NK-92 (cell line): ENCODE data around the gene DIAPH3.

Source experiments
- DNase-seq: peaks from one replicate; lab custom pipeline; 2025; ENCODE audit not compliant: unreplicated experiment; lab: John Stamatoyannopoulos, UW

The DIAPH3 gene

GRCh38 chr13:59970847-59971246, 192.9 kb downstream of the DIAPH3 start:
- no peak for DNase-seq

GRCh38 chr13:59963827-59964226, 199.9 kb downstream of the DIAPH3 start:
- no peak for DNase-seq

- no peak for DNase-seq
Observed at GRCh38 chr13:59963383-59963782, 200.3 kb downstream of the DIAPH3 start.

GRCh38 chr13:59962343-59962742, 201.4 kb downstream of the DIAPH3 start:
- DNase-seq: no peak

GRCh38 chr13:59960683-59961082, 203.0 kb downstream of the DIAPH3 start:
- DNase-seq: no peak

GRCh38 chr13:59957438-59957837, 206.3 kb downstream of the DIAPH3 start:
- DNase-seq: no peak

GRCh38 chr13:59954601-59955000, 209.1 kb downstream of the DIAPH3 start:
- no peak for DNase-seq

- DNase-seq: no peak
Observed at GRCh38 chr13:59951011-59951410, 212.7 kb downstream of the DIAPH3 start.

GRCh38 chr13:59950266-59950665, 213.5 kb downstream of the DIAPH3 start:
- DNase-seq: no peak

GRCh38 chr13:59948686-59949085, 215.0 kb downstream of the DIAPH3 start:
- no peak for DNase-seq

GRCh38 chr13:59946944-59947343, 216.8 kb downstream of the DIAPH3 start:
- DNase-seq: no peak

- no peak for DNase-seq
Observed at GRCh38 chr13:59931621-59932020, 232.1 kb downstream of the DIAPH3 start.

- DNase-seq: no peak
Observed at GRCh38 chr13:59924256-59924655, 239.5 kb downstream of the DIAPH3 start.

GRCh38 chr13:59915252-59915651, 248.5 kb downstream of the DIAPH3 start:
- DNase-seq: no peak

- DNase-seq: no peak
Observed at GRCh38 chr13:59914556-59914955, 249.2 kb downstream of the DIAPH3 start.

GRCh38 chr13:59906413-59907049, 257.2 kb downstream of the DIAPH3 start:
- no peak for DNase-seq

GRCh38 chr13:59901191-59901590, 262.5 kb downstream of the DIAPH3 start:
- no peak for DNase-seq

GRCh38 chr13:59898066-59898465, 265.7 kb downstream of the DIAPH3 start:
- no peak for DNase-seq

GRCh38 chr13:59893266-59893665, 270.5 kb downstream of the DIAPH3 start:
- DNase-seq: no peak

- DNase-seq: no peak
Observed at GRCh38 chr13:59891053-59891452, 272.7 kb downstream of the DIAPH3 start.

- DNase-seq: no peak
Observed at GRCh38 chr13:59890054-59890453, 273.7 kb downstream of the DIAPH3 start.

GRCh38 chr13:59888408-59888807, 275.3 kb downstream of the DIAPH3 start:
- no peak for DNase-seq

- DNase-seq: no peak
Observed at GRCh38 chr13:59885076-59885475, 278.7 kb downstream of the DIAPH3 start.
